HG02588 (cell line): Measurements from ENCODE around the gene SYT15.

Source experiments
- ATAC-seq: cut with Tn5 transposase; IDR thresholded peaks from one replicate; pipeline ENCODE4 v1.9.1; 2021; ENCODE audit warnings: mild to moderate bottlenecking, moderate library complexity; ENCODE audit not compliant: unreplicated experiment

The SYT15 gene

DNA sequence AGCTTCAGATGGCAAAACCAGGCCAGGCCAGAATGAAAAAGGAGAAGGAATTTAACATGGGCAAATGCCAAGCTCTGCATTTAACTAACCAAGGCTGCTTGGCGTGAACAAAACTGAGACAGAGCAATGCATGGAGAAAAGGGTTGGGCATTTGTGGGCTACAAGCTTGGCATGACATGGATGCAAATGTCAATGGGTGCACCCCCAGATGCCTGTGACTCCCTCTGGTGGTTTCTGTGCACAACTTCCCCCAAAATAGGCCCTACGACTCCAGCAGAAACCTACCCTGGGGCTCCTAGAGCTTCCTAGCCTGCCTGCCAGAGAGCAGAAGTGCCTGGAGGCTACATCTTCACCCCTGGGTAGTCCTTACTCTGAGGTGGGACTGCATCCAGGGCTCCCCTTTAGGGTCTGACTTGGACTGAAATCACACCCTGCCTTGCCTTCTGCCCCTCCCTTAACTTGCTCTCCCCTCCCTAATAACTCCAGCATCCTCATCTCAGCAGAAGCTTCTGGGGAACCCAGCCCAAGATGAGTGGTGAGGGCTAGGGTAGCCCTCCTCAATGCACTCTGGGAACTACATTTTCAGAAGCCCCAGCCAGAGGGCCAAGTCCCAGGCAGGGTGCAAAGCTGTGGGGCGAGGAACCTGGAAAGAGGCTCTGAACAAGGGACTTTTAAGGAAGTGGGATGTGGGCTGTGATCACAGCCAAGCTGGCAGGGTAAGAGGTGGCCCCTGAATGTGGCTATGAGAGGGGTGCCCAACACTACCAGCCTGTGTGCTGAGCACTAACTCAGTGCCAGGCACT lies 33.7 kb upstream of the SYT15 start:
- no peak for ATAC-seq

DNA sequence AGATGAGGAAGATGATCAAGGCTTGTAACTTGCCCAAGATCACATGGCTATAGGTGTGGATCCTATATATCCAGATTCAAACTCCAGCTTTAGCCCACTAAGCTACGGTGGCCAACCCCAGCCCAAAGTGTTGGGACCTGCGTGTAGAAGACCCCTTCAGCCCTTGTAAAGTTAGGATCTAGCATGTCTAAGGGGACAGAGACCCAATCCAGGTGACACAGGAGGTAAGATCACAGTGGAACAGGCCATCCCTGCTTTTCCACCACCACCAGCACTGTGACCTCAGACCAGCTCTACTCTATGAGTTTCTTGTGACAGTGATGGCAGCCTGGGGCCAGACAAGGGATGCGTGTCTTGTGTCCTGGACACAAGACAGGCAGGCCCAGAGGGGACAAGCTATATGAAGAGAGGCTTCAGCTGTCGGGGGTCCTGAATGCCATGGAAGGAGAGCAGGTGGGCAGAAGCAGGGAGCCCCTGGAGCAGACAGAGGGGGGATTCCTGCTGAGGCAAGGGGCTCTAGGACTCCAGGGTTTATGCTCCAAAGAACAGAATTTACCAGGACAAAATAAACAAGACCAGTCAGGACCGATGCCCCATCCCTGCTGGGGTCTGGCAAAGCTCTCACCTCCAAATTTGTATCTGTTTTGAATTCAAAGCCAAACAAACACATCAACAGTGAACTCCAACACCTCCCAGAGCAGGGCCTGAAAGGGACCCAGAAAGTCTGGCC lies 32.9 kb upstream of the SYT15 start:
- no peak for ATAC-seq

DNA sequence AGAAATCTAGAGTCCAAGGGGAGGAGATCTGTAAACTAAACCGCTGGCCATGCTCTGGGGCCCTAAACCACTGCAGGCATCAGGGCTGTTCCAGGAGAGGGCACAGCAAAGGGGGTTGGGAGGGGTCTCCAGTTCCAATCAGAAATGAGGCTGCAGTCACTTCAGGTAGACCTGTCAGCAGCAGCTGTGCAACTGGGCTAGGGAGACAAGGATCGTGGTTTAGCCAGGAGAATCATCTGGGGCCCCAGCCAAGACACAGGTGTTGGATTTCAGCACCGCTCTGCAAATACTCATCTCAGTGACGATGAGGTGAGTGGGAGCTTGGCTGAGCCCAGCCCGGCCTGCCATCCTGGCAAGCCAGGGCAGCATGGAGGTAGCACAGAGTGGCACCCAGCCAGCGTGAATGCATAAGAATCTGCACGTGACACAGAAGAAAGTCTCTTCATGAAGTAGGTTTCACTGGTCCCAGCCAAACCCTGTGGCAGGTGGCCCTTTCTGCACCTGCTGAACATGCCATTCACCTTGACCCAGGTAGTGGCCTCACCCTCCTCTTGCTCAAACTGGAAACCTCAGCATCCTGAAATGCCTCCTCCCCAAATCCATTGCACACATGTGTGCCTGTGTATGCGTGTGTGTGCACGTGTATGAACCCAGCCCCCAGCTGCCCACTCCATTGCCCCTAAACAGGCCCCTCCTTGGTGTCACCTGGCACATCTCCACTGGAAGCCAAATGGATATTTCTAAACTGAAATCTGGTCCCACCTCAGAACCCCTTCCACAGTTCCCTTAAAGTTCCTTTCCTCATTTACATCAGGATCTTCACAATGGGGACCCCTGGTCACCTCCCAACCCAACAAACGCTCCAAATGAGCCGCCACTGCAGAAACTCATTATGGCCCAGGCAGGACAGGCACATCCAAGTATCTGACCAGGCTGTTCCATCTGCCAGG lies 32.1 kb upstream of the SYT15 start:
- ATAC-seq: no peak

DNA sequence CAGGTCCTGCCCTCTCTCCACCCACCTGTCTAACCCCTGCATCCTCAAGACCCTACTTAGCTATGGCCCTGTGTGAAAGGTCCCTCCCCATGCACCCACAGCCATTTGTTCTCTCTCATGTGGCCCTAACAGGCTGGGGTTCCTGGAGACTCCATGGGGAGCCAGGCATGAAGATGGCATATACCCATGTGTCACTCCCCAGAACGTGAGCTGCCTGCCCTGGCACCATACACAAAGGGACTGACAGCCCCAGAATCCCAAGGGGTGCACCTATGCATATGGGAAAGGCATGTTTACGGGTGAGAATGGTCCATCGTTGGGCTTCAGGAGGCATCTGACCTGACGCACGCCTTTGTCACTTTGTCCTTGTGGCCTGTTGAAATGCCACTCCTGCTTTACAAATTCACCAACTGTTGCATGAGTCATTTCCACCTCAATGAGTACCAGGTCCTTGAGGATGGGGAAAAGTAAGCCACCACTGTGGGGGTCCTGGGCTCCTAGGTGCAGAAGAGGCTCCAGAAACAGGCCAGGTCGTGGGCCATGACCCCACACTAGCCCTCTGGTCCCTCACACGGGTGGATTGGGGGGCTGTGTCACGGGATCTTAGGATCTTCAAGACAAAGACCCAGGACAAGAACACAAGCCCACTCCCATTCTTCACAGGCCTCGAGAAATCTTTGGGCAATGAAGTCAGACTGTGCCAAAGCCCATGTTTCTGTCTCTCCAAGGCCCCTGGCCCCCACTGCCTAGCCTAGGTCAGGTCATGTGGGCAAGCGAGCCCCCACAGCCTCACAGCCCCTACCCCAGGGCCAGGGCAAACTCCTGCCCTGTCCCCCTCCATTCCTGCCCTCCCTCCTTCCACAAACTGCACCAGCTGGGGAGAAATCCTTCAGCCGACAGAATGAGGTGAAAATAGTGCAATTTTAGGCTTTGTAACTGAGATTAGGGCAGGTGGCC lies 31.1 kb upstream of the SYT15 start:
- ATAC-seq: no peak

DNA sequence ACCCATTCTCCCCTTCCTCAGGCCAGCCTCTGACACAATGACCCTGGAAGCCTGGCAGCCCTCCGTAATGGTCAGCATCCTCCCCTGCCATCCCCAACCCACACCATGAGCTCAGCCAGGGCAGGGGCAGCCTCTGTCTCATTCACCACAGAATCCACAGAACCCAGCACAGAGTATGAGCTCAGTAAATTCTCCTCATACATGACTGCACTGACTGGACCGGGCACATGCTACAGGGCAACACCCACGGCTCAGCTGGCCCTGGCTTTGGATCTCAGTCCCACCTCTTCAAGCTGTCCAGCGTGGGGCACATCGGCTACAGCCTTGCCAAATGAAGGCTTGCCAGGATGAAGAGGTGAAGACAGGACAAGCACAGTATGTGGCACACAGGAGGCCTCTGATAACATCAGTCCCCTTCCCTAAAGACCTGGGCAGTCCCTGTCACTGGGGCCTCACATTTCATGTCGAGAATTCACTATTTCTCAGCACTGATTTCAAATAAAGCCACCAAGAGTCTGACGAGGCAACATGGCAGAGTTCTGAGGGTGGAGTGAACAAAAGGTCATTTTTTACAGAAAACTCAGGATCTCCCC lies 30.3 kb upstream of the SYT15 start:
- no peak for ATAC-seq

DNA sequence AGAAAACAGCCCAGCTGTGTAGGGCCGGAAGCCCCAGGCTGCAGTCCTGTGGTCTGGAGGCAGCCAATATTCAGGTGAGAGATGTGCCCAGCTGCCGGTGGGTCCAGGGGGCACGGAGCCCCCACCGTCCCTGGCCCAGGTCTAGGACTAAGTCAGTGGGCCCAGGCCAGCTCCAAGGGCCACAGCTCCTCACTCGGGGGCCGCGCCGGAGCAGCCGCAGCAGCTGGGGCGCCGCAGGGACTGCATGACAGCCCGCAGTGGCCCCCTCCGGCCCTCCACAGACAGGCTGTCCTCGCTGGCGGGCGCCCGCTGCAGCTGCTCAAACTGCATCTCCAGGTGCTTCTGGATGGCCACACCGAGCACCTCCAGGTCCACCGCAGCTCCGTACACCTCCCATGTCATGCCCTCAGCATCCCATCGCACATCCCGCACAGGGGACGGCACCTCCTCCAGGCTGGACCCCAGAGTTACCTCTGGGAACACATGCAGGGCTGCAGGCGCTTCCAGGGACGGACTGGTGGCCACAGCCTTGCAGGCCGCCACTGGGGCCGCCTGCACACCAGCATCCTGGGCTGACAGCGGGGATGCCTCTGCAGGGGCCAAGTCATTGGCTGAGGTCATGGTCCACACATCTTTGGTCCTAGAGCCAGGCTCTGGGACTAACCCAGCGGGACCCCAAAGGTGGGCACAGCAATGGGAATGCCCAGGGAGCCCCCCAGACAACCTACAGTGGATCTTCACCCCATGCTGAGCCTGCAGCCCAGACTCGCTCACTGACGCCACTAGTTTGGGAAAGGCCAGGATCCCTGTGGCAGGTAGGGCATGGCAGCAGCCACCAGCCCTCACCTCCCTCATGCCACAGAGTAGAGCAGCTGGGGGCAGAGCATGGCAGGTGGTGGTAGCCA lies 29.5 kb upstream of the SYT15 start:
- no peak for ATAC-seq

DNA sequence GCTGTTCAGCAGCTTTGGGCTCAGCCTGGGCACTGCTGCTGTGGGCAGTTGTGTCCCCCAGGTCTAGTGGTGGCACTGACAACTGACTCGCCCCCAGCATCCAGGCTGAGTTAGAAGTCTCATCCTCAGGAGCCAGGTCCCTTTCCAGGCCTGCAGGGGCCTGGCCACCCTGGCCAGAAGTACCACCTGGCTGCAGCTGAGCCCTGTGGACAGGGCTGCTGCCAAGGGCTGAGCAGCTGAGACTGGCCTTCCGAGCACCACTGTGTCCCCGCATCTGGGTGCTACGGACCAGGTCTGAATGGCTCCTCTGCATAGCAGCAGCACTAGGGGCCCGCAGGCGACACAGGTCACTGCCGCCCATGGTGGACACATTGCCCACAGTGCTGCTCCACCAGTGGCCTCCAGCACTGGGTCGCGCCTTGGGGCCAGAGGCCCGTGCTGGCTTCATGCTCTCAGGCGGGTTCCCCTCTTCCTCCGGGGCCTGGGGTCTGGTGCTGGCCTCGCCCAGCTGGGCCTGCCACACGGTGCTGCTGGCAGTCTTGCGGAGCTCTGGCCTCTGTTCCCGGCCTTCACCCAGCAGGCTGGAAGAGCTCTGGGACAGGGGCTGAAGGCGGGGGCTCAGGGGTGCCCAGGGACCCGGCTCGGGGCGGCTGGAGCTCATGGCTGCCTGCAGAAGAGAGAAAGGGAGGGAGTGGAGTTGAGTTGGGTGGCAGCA lies 28.7 kb upstream of the SYT15 start:
- ATAC-seq: no peak

DNA sequence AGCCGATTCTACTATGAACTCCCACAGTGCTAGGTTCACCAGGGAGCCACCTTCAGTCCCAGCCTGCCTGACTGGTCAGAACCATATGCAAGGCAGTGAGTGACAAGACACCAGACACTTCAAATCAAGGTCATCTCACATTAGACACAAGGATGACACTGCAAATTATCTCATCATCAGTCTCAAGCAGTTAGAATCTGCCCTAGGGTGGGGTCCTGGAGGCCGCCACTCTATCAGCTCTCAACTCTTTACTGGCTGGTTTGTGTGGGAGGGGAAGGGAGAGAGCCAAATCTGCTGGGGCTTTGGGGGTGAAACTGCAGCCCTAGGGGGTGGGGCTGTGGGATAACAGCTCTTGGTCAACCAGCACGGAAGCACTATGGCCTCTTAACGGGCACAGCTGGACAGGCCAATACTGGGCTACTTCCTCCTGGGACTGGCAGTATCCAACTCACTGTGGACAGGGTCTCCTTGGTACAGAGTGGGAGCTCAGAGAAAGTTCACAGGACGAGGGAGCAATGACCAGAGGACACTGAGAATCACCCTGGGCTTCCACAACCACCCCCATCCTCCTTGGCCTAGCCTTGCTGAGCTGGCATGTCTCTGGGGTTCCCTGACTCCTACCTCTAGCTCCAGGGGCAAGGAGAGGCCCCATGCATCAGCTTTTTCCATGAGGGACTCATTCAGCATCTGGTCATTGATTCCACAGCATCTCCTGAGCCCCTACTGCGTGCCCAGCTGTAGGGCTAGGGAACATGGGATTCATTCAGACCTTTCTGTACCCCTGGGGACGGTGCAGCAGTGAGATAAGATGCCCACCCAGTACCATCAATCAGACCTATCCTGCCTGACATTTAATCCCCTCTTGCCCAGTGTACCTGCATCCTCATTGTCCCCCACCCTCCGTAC lies 27.9 kb upstream of the SYT15 start:
- no peak for ATAC-seq

DNA sequence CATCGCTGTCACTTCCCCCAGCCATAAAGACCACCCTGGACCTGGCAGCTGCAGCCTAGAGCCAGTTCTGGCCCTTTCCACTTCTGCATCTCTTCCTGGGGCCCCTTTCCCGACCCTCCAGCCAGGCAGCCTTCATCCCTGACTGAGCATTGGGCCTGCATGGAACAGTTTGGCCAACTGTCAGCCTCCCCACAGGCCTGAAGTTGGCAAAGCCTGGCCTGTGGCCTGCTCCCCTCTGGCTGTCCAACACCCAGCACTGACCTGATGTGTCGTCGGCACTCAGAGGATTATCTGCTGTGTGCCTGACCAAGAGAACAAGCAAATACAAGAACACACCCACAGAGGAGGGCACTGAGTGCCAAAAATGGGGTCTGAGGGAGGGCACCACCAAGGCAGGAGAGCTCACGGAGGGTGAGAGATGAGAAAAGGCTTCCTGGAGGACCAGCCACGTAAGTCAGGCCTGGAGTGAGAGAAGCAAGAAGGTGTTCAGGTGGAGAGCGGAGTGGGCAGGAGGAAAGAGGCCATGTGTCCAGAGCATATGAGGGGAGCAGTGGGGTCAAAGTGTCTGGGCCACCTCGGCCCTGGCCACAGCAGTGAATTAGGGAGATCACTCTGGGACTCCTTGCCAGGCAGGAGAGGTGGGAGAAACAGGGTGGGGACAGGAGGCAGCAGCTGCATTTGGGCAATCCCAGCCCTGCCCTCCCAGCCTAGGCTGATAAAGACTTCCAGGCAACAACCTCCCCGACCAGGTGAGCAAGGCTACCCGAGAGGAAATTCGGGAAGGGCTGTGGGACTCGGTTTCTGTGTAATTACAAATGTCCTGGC lies 27.0 kb upstream of the SYT15 start:
- no peak for ATAC-seq

DNA sequence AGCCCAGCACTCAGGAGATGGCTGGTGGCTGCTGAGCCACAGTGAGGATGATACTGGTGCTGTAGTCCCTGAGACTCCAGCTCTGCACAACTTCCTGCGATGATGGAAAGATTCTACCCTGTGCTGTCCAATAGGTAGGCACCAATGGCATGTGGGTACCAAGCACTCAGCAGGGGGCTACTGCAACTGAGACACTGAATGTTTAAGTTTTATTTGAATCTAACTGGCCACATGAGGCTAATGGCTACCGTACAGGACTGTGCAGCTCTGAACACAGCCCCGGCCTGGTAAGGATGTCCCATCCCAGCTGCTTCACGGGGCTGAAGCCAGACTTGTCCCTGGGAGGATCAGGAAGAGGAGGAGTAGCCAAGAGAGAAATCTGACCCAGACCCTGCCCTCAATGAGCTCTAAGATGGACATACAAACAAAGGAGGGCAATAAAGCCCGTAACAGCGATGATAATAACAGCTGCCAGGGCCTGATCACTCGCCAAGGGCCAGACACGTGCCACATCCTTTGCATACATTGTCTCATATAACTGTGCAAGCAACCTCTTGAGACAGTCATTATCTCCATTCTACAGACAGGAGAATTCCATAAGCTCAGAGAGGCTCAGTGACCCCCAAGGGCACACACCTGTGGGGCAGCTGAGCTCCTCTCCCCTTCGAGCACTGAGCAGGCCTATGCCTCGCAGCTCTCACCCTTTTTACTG lies 26.2 kb upstream of the SYT15 start:
- no peak for ATAC-seq

DNA sequence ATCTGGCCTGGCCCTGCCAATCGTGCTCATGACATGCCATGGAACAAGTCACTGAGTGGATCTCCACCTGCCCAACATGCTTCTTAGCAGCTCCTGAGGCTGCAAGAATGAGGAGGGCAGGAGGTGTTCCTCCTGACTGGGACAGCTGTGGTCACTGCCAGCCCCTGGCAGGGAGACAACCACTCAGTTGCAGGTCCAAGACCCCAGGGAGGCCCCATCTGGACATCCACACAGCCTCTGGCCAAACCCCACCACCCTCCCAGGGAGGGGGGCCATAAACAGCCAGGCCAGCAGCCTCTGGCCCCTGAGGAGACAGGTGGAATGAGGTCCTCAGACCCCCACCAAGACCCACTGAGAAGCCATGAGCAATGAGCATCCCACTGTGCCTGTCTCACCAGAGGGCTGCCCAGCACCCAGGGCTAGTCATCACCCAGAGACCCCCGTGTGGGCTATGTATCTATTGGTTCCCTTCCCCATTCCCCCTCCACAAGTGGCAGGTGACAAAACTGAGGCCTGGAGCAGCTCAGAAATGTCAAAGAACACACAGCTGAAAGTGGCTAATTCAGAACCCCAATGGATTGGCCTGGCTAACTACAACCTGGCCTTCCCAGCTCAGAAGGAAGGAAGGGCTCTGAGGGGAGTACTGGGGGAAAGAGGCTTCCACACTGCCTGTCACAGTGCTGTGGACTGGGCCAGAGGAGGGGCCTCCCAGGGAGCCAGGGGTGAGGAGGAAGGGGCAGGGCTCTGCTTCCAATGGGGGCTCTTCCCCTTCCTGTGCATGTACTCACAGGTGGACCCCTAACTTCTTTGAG lies 25.5 kb upstream of the SYT15 start:
- ATAC-seq: no peak

DNA sequence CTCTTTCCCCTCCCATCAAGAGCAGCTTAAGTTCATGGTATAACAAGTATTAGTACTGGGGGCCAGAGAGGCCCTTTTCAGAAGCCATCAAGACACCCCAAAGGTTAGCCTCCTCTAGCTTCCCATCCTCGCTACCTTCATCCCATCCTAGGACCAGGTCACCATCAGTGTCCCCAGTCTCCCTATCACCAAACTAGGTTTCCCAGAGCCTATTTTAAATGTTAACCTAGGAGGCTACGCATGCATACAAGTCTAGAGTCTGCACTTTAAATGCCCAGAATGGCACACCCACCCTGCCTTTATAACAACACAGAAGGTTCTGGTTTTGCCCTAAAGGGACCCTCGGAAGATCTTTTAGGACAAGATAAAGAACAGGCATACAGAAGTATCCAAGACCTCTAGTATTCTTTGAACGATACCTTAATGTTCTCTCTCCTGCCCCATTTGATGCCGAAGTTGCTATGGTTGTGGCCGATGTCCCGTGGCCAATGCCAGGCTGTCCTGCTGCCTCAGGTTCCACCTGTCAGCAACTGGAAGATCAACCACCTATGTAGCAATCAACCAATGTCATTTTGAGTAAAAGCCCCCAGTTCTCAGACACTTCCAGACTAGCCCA lies 24.7 kb upstream of the SYT15 start:
- no peak for ATAC-seq

DNA sequence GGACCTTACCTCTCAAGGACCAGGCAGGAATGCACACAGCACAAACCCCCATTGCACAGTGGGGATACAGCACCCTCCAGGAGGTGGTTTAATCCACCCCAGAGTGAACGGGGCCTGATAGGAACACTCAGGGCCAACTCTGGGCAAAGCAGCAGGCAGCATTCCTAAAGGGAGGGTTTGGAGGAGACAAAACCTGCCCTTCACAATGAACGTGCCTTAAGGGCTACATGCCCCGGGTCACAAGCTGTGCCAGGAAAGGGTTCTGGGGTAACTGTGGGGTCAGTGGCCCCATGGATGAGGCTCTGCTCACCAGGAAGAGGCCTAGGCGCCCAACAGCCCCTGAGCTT lies 23.6 kb upstream of the SYT15 start:
- ATAC-seq: no peak

DNA sequence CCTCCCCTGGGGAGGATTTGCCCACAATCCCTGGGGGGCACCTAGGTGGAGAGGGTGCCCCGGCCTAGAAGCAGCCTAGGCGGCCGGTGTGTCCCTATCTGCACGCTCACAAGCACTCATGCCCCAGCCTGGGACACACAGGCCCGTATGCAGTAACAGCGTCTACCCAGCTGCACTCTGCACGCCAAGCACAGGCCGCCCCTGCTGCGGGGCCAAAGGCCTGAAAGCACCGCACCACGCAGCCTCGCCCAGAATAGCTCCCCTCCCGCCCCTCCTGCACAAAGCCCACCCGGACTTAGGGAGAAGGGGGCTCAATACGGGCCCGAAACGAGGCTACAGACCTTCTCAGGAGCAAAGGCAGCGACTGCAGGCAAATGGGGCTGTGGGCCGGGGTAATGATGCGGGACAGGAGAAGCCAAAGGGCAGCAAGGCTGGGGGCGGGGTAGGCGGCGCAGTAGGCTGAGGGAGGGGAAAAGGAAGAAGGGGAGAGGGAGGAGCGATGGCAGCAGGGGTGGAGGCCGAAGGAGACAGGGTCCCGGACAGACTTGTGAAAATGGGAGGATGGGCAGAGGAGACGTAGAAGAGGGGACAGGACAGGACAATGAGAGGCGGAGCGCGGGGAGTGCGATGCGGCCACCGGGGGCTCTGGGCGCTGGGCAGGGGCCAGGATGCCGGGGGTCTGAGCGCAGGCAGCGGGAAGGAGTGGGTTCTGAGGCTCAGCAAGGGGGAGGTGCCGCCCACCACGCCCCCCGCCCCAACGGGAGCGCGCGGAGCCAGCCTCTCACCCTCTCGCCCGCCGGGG lies 23.0 kb upstream of the SYT15 start:
- no peak for ATAC-seq
